PC-9 (cell line): Measurements from ENCODE around the gene LRRC26. TPM values are rescaled to one million over a fixed set of nuclear protein-coding genes. Genes with fewer than 3 reads are reported as not detected.

Source experiments
- BruUV-seq: library from RNA; stranded (reverse); fragments of 400-500 nt; replicated peaks from 2 replicates; lab custom pipeline; 2021; lab: Mats Ljungman, UMichigan
- CTCF ChIA-PET: fragments of 300-600 bp; sonication (Branson Sonifier 250); formaldehyde crosslinking; loops from one replicate; lab custom pipeline; 2022; ENCODE audit warnings: antibody characterized with exemption; lab: Charles Lee
- POLR2A ChIA-PET: fragments of 300-600 bp; sonication (Branson Sonifier 250); formaldehyde crosslinking; loops from one replicate; lab custom pipeline; 2022; ENCODE audit warnings: antibody characterized with exemption; ENCODE audit not compliant: unreplicated experiment; lab: Charles Lee
- DNase-seq, 2 experiments: peaks; one replicate each; pipeline versions ENCODE4 v3.0.0 to v3.0.0-alpha.2; 2015 to 2022; ENCODE audit warnings: mixed read lengths in 1 of 2
- H2AFZ ChIP-seq: fragments of 200-600 bp; sonication (generic); 2 replicates; pipeline ENCODE4 v1.8.1; 2017; ENCODE audit warnings: antibody characterized with exemption
- H3F3A ChIP-seq: fragments of 200-600 bp; sonication (generic); 2 replicates; pipeline ENCODE4 v1.8.1; 2017; ENCODE audit warnings: antibody characterized with exemption, mild to moderate bottlenecking, low read depth; ENCODE audit not compliant: insufficient read depth
- H3K27ac ChIP-seq: fragments of 200-600 bp; sonication (generic); 2 replicates; pipeline ENCODE4 v1.6.1; 2016; ENCODE audit warnings: mixed run types
- H3K27me3 ChIP-seq: fragments of 200-600 bp; sonication (generic); 2 replicates; pipeline ENCODE4 v1.6.1; 2016; ENCODE audit warnings: low read depth, mixed run types; ENCODE audit not compliant: insufficient read depth
- H3K36me3 ChIP-seq: fragments of 200-600 bp; sonication (generic); 2 replicates; pipeline ENCODE4 v1.6.1; 2016; ENCODE audit warnings: low read depth, mixed run types
- H3K4me1 ChIP-seq: fragments of 200-600 bp; sonication (generic); replicated peaks from 2 replicates; pipeline ENCODE4 v1.6.1; 2016; ENCODE audit warnings: mixed run types; ENCODE audit not compliant: insufficient read depth
- H3K4me2 ChIP-seq: fragments of 200-600 bp; sonication (generic); 2 replicates; pipeline ENCODE4 v1.6.1; 2017; ENCODE audit warnings: mixed run types
- H3K4me3 ChIP-seq: fragments of 200-600 bp; sonication (generic); 2 replicates; pipeline ENCODE4 v1.6.1; 2016; ENCODE audit warnings: mixed run types
- H3K79me2 ChIP-seq: fragments of 200-600 bp; sonication (generic); 2 replicates; pipeline ENCODE4 v1.6.1; 2017; ENCODE audit warnings: low read depth, mixed run types
- H3K9me2 ChIP-seq: fragments of 200-600 bp; sonication (generic); 2 replicates; pipeline ENCODE4 v1.8.1; 2017; ENCODE audit warnings: mild to moderate bottlenecking; ENCODE audit not compliant: insufficient read depth
- H3K9me3 ChIP-seq: fragments of 200-600 bp; sonication (generic); 2 replicates; pipeline ENCODE4 v1.8.1; 2016; ENCODE audit warnings: low read depth; ENCODE audit not compliant: insufficient read depth
- H4K20me1 ChIP-seq: fragments of 200-600 bp; sonication (generic); 2 replicates; pipeline ENCODE4 v1.8.1; 2017; ENCODE audit not compliant: insufficient read depth
- CTCF ChIP-seq: fragments of 200-600 bp; sonication (generic); conservative IDR thresholded peaks from 2 replicates; pipeline ENCODE4 v1.6.1; 2017; ENCODE audit warnings: mixed run types, antibody characterized with exemption, mild to moderate bottlenecking, moderate library complexity
- EZH2 ChIP-seq: fragments of 200-600 bp; sonication (generic); IDR thresholded peaks from 2 replicates; pipeline ENCODE4 v1.8.0; 2017; ENCODE audit warnings: antibody characterized with exemption, low read depth
- intact Hi-C: fragments of 100-400 bp; cut with micrococcal nuclease; formaldehyde crosslinking; loops from one replicate; pipeline ENCODE4 v1.10.0; 2022; ENCODE audit not compliant: unreplicated experiment
- total RNA-seq: library from RNA; stranded (reverse); gene quantifications from 2 replicates; pipeline ENCODE4 v1.2.3, GENCODE V29; 2021

Gene LRRC26
- total RNA-seq, 1 experiment from 2014 or later = 2.3 TPM

DNA sequence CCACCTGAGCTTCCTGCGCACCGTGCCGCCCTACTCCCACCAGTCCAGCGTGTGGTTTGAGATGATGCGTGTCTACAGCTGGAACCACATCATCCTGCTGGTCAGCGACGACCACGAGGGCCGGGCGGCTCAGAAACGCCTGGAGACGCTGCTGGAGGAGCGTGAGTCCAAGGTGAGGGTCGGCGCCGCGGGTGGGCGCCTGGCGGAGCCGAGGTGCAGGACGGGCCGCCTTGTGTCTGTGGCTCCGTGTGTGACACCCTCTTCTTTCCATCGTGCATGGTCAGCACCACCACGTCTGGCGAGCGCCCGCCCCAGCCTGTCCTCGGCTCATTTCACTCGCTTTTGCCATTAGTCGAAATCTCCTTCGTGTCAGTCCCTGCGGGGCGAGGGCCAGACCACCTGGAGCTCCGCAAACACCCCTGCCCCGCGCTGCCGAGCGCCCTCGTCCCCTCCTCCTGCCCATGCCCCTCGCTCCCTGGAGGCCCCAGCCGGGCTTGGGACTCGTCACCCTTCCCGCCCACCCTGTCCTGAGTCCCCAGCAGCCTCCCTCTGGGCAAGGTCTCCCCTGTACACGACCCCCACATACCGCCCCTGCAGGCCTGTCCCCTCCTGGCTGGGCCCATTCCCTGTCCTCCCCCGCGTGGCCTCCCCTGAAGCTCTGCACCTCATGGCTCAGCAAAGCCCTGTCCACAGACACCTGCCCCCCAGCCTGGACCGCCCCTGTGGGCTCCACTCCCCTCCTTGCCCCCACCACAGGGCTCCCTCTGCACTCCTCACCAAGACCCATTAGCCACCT is 23.9 kb downstream of the LRRC26 start:
- Histone ChIP-seq H3K27ac (no peak overlapping the region), H3K36me3 (no peaks in the 10 kb centered on the region), H3F3A (peaks cover 11% of the 10 kb centered on the region; the same call in 1 of the 2 replicates), H3K9me2 (no peaks in the 10 kb centered on the region), H3K4me3 (no peak overlapping the region), H3K79me2 (no peaks in the 10 kb centered on the region), H3K4me1 (peaks cover 11% of the 10 kb centered on the region; the same call in 1 of the 2 replicates), H3K27me3 (peaks cover 16% of the 10 kb centered on the region; the same call in 1 of the 2 replicates), H2AFZ (no peak overlapping the region), H3K4me2 (no peak overlapping the region), H4K20me1 (no peaks in the 10 kb centered on the region), H3K9me3 (no peaks in the 10 kb centered on the region)
- TF ChIP-seq EZH2 (no peak), CTCF (no peak)
- ChIA-PET CTCF (interaction anchor here (0.5 kb wide), 1 partner anchor 90 kb away, joined by 4 read pairs; no protein-coding TSS in a partner anchor), POLR2A (no interaction called here)
- no peak for DNase-seq
- intact Hi-C loops = no loop called here
- BruUV-seq = no TSS peak

DNA sequence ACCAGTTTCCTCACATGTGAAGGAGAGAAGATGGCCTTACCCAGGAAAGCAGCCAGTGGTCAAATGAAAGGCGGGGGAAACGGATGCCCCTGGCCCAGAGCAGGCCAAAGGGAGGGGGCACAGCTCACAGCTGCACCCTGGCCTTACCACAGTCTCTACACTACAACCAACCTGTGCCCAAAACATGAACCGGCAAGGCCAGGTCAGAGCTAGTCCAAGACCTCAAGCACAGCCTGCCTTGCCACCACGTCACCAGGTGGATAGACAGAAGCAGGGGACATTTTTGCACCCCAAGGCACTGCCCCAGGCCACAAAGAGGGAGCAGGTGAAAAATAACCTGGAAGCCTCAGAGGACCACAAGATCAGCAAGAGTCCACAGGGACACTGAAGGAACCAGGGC is 26.4 kb downstream of the LRRC26 start:
- H3K27ac ChIP-seq = no peak overlapping the region
- H3K27me3 ChIP-seq = peaks cover 22% of the 10 kb centered on the region; the same call in 1 of the 2 replicates
- no peak overlapping the region for H3K4me2 ChIP-seq
- DNase-seq = no peak
- H4K20me1 ChIP-seq = no peaks in the 10 kb centered on the region
- POLR2A ChIA-PET = interaction anchor here (0.6 kb wide), 2 partner anchors 9 to 497 kb away, joined by 4 to 11 read pairs; no protein-coding TSS in a partner anchor
- H2AFZ ChIP-seq = no peak overlapping the region
- no peaks in the 10 kb centered on the region for H3K4me1 ChIP-seq
- H3K79me2 ChIP-seq = no peaks in the 10 kb centered on the region
- H3F3A ChIP-seq = no peaks in the 10 kb centered on the region
- H3K9me2 ChIP-seq = no peaks in the 10 kb centered on the region
- H3K4me3 ChIP-seq = no peak overlapping the region
- no peaks in the 10 kb centered on the region for H3K36me3 ChIP-seq
- H3K9me3 ChIP-seq = no peaks in the 10 kb centered on the region
- CTCF ChIA-PET = no interaction called here
- intact Hi-C loops = no loop called here
- no peak for TF ChIP-seq EZH2
- TF ChIP-seq CTCF = no peak
- BruUV-seq = no TSS peak

DNA sequence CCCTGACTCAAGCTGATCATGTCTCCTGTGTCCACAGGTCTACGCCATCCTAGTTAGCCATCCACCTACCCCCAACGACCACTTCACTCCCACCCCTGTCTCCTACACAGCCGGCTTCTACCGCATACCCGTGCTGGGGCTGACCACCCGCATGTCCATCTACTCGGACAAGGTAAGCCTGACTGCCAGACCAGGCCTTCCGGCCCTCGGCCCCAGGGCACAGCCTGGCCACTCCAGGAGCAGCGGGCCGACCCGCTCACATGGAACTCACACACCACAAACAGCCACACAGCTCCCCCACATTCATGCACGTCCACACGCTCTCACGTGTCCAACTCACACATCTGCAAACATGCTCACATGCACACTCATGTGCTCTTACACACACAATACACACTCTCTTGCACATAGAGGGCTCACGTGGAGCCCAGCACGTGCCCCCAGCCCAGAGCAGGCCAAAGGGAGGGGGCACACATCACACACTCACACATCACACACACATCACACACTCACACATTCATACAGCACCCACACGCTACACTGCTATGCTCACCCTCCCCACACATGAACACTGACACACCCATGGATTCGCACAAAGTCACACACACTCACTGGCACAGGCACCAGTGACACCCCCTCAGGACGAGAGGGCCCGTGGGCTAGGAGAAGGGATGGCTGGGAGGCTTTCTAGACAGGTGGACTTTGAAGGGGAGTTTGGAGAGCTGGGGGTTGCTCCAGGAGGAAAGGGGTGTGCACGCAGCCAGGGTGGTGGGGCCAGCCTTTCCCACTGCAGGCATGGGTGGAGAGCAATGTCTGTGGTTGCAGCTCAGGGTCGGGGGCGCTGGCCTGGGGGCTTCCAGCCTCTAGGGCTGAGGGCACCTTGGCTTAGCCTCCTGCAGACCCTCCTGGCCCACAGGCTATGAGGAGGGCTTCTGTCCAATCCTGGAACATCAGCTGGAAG is 27.6 kb downstream of the LRRC26 start:
- Histone ChIP-seq H3K9me2 (no peaks in the 10 kb centered on the region), H3K36me3 (no peaks in the 10 kb centered on the region), H3K27ac (no peak overlapping the region), H3K4me1 (no peaks in the 10 kb centered on the region), H3K9me3 (no peaks in the 10 kb centered on the region), H3K27me3 (peaks cover 22% of the 10 kb centered on the region; the same call in 1 of the 2 replicates), H3K4me2 (no peak overlapping the region), H3K4me3 (no peak overlapping the region), H2AFZ (no peak overlapping the region), H3F3A (no peaks in the 10 kb centered on the region), H4K20me1 (no peaks in the 10 kb centered on the region), H3K79me2 (no peaks in the 10 kb centered on the region)
- no peak for DNase-seq
- POLR2A ChIA-PET = no interaction called here
- TF ChIP-seq CTCF (no peak), EZH2 (no peak)
- no TSS peak for BruUV-seq
- intact Hi-C loops = no loop called here
- CTCF ChIA-PET = interaction anchor here (0.6 kb wide), 1 partner anchor 9 kb away, joined by 10 read pairs; no protein-coding TSS in a partner anchor
